Stimulated activated CD4-positive, alpha-beta T cell treated with anti-CD3 and anti-CD28 coated beads, Interleukin-15, amount 100 ng/mL, for 24 hours (primary cell): Measurements from ENCODE around the gene ZKSCAN1.
"Not testable (repeated sequence)": the region's sequence is repeated elsewhere in the genome, so short reads cannot be mapped to it uniquely, and the experiment has no call there.

ENCODE experiments used
- DNase-seq: peaks from one replicate; pipeline ENCODE4 v3.0.0-alpha.2; 2020

ZKSCAN1 gene

DNA sequence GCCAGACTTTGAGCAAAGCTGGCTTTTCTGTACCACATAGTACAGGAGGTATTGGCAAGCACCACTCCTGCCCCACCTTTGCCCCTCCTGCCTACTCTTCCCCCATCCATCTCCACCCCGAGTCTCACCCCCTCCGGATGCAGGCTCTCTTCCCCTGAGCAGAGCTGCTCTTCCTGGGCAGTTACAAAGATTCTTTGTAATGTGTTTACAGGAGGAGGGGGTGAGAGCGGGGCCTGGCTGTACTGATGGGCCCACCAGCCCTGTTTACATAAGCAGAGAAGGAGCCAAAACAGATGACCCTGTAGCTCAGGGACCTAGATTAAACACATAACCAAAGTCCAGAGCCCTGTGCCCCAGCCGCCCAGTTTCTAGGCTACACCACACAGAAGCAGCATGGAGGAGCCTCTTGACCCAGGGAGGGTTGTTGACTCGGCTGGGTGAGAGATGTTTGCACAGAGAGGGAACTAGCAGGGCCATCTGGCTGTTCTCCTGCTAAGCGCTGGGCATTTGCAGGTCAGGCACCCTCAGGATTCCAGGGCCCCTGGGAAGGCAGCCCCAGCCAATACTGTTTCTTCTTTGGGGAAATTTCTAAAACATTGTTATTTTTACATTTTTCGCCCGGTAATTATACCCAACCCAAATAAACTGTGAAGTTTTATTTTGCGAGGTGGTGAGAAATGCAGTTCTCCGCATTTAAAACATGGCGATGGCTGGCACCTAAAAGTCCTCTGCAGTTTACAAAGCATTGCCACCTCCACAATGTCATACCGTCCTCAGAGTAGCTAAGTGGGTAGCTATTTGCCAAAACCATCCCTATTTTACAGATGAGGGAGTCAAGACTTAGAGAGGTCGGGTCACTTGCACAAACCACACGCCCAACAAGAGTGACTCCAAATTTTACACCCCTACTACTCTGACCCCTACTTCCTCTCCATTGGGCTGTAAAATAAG lies 11.4 kb upstream of the ZKSCAN1 start:
- DNase-seq: no peak

DNA sequence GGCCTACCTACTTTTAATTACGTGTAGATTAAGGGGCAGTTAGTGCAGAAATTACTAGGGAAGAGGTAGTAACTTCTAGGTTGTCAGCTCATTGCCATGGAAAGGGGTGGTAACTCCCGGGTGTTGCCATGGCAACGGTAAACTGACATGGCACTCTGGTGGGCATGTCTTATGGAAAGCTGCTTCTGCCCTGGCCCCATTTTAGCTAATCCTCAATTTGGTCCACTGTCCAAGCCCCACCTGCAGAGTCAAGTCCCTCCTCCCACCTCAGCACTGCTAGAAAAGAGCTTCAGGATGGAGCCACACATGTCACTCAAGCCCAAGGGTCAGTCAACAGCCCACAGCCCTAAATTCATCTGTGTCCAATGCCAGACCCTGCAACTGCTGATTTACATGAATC lies 7.5 kb upstream of the ZKSCAN1 start:
- no peak for DNase-seq

DNA sequence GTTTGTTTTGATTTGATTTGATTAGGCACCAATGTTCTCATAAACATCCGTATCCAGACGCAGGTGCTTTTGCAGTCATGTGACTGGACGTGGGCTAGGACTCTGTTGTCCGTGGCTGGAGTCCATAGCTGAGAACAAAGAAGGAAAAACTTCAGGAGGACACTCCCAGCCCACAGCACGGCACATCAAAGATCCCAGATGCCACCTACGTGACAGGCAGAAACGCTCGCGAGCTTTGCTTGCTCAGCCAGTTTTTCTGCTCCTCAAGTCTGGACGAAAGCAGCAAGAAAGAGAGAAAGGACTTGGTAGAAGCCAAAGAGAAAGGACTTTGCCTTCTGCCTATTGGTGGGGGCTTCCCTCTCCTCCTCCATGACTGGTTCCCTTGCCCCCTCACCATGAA lies 6.9 kb upstream of the ZKSCAN1 start:
- no peak for DNase-seq

DNA sequence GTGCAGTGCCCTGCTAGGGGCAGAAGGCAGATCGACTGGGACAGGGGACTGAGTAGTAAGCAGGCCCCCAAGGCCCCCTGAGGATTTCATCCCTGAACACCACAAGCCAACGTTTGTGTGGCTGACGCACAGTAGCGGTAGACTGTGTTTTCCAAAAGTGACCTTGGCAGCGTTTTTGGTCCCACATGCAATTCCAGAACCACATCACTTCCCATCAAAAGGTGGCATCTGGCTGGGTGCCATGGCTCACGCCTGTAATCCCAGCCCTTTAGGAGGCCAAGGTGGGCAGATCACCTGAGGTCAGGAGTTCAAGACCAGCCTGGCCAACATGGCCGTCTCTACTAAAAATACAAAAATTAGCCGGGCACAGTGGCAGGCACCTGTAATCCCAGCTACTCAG lies 5.4 kb upstream of the ZKSCAN1 start:
- not testable (repeated sequence) for DNase-seq

DNA sequence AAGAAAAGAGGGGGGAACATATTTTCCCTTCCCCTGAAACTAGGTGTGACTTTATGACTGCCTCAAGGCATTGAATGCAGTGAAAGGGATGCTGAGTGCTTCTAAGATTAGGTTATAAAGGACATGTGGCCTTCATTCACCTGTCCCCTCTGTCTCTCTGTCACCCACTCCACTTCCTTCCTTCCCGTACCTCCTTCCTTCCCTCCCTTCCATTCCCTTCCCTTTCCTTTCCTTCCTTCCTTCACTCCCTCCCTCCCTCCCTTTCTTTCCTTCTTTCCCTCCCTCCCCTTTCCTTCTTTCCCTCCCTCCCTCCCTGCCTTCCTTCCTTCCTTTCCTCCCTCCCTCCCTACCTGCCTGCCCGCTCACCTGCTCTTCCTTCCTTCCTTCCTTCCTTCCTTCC lies 4.5 kb upstream of the ZKSCAN1 start:
- DNase-seq: no peak

DNA sequence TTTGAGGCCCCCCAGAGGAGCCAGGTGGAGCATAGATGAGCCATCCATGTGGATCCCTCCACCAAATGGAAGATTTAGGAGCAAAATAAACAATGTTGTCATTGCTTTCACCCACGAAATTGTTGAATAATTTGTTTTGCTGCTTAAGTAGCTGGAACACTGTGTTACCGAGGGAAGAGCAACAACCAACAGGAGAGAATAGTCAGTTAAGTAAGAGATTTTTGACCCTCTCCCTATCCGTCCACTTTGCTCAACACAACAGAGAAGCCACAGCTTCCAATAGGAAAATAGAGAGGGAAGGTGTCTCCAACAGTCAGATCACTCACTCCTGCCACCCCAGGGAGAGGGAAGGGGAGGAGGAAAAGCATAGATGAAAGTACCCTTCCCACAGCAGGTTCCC lies 3.9 kb upstream of the ZKSCAN1 start:
- no peak for DNase-seq

DNA sequence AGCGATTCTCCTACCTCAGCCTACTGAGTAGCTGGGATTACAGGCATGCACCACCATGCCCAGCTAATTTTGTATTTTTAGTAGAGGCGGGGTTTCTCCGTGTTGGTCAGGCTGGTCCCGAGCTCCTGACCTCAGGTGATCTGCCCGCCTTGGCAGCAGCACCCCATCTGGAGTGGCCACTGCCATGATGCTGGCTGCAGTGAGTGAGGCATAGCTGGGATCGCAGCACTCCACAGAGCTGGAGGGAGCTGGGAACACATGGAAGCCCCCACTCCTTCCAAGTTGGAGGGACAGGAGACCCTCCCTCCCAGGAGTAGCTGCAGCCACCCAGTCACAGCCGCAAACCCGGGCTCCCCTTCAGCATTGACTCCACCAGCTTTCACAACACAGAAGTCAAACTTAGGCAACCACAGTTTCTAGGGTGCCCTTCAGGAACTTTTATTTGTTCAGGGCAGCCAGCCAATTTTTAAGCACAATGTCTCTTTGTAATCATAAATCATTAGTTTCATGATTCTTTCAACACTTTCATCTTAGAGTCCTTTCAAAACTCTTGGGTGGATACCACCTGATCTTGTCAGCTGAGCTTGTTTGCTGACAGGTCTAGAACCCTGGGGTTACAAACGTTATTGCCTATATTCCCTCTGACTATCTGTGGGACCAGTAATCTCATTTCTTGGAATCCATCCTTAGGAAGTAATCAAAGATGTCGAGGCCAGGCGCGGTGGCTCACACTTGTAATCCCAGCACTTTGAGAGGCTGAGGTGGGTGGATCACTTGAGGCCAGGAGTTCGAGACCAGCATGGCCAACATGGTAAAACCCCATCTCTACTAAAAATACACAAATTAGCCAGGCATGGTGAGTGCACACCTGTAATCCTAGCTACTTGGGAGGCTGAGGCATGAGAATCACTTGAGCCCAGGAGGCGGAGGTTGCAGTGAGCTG lies 2.7 kb upstream of the ZKSCAN1 start:
- DNase-seq: not testable (repeated sequence)

DNA sequence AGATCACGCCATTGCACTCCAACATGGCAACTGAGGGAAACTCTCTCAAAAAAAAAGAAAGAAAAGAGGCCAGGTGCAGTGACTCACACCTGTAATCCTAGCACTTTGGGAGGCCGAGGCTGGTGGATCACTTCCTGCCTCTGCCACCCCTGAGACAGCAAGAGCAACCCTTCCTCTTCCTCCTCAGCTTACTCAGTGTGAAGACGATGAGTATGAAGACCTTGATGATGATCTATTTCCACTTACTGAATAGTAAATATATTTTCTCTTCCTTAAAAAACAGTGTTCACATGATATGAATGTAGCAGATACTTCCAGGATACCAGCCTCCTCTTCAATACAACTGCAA lies 2.1 kb upstream of the ZKSCAN1 start:
- DNase-seq: peak; percentile 58

DNA sequence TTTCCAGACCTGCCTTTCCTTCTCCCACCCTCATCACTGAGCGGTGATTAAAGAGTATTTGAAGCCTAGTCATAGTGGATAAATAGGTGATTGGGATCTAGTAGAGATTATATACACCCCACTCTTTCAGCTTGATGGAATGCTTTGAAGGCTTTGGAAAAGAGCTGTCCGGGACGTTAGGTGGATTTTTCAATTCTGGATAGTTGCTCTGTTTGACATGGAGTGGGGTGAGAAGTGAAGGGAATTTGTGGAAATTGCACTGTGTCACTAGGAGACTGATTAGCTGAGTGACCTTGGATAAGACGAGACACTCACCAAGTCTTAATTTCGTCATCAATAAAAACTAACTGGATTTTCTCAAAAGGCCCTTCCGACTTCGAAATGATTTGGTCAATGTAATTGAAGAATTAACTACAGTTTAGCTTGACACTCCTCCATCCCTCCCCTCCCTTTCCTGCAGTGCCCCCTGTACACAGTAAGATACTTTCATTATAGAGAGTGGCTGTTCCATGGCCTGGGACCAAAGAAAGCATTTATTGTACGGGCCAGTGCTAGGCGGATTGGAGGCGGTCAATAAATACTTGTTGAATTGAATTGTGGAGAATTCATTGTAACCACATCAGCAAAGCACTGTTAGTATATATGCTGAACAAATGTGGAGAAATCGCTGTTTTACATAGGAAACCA lies 962 bp downstream of the ZKSCAN1 start:
- DNase-seq: no peak

DNA sequence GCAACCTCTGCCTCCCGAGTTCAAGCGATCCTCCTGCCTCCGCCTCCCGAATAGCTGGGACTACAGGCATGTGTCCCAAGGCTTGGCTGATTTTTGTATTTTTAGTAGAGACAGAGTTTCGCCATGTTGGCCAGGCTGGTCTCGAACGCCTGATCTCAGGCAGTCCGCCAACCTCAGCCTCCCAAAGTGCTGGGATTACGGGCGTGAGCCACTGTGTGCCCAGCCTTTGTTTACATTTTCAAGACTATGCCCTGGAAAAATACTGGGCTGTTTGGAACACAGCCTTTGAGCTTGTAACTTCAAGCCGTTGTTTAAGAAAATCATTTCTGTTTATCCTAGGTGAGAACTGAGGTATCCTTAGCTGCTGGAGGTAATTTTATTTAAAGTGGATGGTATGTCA lies 1.9 kb downstream of the ZKSCAN1 start:
- no peak for DNase-seq

DNA sequence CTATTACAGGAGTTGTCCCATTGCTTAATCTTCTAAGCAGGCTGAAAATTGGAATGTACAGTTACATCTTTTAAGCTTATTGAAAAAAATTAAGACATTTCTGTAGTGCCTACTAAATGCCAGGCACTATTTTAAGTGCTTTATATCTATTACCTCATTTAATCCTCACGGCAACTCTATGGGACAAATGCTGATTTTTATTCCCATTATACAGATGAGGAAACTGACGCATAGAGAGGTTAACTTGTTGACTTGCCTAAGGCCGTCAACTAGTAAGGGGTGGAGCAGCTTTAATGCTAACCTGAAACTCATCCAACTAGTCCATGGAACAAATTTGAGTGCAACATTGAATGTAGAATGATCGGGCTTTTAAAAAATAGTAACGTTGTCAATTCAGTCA lies 2.5 kb downstream of the ZKSCAN1 start:
- no peak for DNase-seq

DNA sequence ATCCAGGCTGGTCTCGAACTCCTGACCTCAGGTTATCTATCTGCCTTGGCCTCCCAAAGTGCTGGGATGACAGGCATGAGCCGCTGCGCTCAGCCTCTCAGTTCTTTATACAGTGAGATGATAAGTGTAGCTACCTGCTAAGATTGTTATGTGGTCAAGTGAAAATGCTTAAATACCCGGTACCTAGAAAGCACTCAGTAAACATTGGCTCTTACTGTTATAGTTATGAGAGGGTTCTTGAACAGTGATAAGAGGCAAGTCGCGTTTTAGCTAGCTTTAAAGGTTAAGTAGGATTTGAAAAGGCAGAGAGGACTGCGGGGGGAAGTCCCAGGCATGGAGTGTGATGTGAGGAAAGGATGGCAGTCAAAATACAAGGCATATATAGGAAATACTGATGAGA lies 4.5 kb downstream of the ZKSCAN1 start:
- no peak for DNase-seq

DNA sequence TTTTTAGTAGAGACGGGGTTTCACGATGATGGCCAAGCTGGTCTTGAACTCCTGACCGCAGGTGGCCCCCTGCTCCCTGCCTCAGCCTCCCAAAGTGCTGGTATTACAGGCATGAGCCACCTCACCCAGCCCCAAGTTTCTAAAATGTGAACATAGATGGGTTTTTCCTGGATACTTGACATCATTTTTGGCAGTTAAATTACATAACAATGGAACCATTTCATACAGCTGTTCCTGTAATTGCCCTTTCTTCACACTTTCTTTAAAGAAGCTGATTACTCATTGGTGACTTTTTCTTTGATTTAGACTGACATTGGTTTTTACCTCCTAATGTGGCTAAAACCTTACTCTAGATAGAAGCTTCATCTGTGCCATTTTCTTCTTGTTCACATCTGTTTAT lies 5.9 kb downstream of the ZKSCAN1 start:
- no peak for DNase-seq

DNA sequence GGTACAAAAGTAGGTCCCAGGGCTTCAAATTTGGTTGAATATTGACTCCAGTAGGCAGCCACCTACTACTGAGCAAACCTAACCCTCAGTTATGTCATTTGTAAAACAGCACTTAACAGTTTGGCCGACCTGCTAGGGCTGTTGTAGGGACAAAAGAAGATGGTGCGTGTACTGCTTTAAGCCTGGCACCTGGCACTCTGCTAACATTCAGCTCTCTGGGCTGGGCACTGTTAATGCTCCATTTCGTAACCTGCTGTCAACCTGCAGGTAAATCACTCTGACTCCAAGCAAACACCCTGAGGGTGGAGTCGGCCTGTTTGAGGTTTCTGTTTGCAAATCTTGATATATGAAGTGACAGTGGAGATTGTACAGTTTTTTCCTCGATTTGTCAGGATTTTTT lies 7.2 kb downstream of the ZKSCAN1 start:
- no peak for DNase-seq

DNA sequence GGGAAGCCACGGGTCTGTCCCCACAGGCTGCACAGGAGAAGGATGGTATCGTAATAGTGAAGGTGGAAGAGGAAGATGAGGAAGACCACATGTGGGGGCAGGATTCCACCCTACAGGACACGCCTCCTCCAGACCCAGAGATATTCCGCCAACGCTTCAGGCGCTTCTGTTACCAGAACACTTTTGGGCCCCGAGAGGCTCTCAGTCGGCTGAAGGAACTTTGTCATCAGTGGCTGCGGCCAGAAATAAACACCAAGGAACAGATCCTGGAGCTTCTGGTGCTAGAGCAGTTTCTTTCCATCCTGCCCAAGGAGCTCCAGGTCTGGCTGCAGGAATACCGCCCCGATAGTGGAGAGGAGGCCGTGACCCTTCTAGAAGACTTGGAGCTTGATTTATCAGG lies 8.1 kb downstream of the ZKSCAN1 start:
- DNase-seq: no peak

DNA sequence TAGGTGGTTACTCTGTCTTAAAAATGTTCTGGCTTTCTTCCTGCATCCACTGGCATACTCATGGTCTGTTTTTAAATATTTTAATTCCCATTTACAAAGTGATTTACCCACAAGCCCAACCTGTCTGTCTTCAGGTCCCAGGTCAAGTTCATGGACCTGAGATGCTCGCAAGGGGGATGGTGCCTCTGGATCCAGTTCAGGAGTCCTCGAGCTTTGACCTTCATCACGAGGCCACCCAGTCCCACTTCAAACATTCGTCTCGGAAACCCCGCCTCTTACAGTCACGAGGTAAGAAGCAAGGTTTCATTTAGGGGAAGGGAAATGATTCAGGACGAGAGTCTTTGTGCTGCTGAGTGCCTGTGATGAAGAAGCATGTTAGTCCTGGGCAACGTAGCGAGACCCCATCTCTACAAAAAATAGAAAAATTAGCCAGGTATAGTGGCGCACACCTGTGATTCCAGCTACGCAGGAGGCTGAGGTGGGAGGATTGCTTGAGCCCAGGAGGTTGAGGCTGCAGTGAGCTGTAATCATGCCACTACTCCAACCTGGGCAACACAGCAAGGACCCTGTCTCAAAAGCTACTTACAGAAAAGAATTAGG lies 8.7 kb downstream of the ZKSCAN1 start:
- no peak for DNase-seq

DNA sequence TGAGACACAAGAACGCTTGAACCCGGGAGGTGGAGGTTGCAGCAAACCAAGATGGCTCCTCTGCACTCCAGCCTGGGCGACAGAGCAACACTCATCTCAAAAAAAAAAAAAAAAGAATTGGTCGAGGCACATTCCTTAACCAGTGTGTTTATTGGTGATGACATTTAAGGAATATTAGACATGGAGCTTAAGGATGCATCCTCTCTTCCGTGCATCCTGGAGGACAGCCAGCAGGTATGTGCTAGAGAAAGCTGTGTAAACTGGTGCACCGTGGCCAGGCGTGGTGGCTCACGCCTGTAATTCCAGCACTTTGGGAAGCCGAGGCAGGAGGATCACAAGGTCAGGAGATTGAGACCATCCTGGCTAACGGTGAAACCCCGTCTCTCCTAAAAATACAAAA lies 11.8 kb downstream of the ZKSCAN1 start:
- DNase-seq: no peak

DNA sequence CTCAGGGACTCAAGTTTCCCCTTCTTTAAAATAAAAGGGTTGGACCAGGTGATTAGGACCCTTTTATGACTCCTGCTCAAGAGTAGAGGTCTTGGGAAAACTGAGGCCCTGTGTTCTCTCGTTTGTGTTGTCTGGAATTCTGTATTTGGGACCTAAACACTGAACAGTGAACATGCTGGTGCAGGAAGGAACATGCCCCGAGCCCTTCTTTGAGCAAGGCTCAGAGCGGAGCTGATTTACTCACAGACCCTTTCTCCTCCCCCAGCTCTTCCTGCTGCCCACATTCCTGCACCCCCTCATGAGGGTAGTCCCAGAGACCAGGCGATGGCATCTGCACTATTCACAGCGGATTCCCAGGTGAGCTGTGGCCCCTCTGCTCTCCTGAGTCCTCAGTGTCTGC lies 14.2 kb downstream of the ZKSCAN1 start:
- DNase-seq: no peak

DNA sequence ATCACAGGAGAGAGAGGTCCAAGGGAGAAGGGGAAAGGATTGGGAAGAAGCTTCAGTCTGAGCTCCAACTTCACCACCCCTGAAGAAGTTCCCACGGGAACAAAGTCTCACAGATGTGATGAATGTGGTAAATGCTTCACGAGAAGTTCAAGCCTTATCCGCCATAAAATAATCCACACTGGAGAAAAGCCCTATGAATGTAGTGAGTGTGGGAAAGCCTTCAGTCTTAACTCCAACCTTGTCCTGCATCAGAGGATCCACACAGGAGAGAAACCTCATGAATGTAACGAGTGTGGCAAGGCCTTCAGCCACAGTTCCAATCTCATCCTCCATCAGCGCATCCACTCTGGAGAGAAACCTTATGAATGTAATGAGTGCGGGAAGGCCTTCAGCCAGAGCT lies 18.1 kb downstream of the ZKSCAN1 start:
- DNase-seq: no peak

DNA sequence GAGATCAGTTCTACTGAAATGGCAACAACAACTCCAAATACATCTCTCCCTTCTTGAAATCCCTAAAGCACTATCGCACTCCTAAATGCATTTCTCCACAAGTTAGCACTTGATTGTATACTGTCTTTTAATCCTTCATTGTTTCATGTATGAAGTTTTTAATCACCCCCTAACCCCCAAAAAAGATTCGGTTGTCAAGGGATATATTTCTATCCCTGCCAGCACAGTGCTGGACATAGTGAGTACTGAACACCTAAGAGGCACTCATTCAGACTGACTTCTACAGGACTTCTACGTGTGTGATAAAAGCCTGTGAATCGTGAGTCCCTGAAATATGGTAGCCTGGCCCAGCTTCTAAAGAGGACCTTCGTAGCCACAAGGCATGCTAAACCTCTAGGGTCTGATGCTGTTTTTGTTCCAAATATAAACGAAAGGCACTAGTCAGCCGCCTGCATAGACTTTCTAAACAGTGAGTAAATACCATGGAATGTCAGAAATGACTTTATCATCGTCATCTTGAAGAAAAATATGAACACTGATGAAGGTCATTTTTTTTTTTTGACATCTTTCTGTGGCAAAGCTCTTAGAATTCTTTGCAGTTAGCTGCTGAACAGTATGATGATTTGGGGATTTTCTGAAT lies 19.6 kb downstream of the ZKSCAN1 start:
- no peak for DNase-seq

DNA sequence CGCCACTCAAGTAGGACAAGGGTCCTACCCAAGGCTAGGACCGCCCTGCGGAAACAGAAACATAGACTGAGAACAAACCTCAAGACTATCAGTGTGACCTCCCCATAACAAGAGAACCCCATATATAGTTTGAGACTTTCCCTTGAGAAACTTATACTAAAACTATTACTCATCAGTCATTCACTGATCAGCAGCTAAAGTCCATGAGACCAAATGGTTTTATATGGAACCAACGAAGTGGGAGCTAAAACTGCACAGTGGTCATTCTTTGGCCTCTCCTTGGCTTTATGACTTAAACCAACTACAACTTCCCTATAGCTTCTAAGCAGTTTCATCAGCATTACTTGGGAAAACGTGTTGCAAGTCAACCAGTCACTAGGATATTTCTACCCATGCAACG lies 20.5 kb downstream of the ZKSCAN1 start:
- DNase-seq: no peak

DNA sequence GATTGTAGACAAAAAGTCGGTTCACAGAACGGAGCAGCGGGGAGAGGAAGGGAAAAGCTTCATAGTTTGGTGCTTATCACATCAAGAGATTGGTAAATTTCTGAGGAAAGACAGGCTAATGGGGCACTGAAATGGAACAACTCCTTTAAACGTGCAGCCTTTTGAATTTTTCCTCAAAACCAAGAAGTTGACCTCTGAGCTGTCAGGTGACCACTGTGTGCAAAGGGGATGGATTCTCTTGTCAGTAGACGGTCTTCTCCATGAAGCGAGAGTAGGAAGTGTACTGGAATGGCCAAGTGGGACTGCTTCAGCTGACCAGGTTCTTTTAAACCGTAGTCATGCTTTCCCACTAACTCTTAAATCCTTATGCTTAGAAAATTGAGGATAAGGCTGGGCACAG lies 22.9 kb downstream of the ZKSCAN1 start:
- DNase-seq: no peak

DNA sequence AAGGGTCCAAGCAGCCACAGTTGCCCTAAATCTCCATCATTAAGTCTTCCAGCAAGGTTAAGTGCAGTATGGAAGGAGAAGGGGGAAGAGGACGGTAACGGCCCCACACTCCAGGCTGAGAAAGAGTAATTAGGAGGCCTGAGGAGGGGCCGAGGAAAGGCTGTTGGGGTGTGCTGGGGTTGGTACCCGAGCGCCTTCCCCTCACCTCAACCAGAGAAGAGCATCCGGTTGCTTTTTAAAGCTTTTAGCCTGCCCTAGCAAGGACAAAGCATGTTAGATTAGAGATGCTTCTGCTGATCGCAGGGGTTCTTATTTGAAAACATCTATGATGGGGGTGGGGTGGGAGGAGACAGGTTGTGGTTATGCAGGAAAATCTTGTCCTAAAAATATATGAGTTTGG lies 25.2 kb downstream of the ZKSCAN1 start:
- no peak for DNase-seq
